ENCODE measurements around the gene MAGI2. TPM values are rescaled to one million over a fixed set of nuclear protein-coding genes. Genes with fewer than 3 reads are reported as not detected.
"Not testable (repeated sequence)": the region's sequence is repeated elsewhere in the genome, so short reads cannot be mapped to it uniquely, and the experiment has no call there.

Gene MAGI2
- polyA plus RNA-seq, 4 donors: 8.3 to 40.6 (median 33.9) TPM

DNA sequence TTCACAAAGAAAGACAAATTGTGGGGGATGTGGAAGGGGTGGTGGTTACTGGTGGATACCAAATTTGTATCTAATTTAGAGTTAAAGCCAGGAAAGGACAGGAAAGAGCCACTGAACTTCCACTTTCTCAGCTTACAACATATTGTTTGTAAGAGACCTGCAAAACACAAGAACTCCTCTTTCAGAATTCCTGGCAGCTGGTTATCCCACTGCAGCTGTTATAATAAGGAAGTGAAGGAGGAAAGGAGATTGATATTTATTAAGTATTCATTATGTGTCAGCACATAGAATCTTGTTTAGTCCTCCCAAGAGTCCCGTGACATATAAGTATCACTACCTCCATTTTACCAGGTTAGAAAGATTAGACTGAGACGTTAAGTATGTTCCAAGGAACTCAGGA is 1173.2 kb downstream of the MAGI2 start:
- no peak for DNase-seq (ENCODE audit: low read depth in 4 of 4, low spot score in 3 of 4)

GRCh38 chr7:78279457-78279856 is 1174.0 kb downstream of the MAGI2 start:
- no peak for DNase-seq (ENCODE audit: low read depth in 4 of 4, low spot score in 3 of 4)

- no peak for DNase-seq (ENCODE audit: low read depth in 4 of 4, low spot score in 3 of 4)
Observed at GRCh38 chr7:78279032-78279431, 1174.4 kb downstream of the MAGI2 start.

DNA sequence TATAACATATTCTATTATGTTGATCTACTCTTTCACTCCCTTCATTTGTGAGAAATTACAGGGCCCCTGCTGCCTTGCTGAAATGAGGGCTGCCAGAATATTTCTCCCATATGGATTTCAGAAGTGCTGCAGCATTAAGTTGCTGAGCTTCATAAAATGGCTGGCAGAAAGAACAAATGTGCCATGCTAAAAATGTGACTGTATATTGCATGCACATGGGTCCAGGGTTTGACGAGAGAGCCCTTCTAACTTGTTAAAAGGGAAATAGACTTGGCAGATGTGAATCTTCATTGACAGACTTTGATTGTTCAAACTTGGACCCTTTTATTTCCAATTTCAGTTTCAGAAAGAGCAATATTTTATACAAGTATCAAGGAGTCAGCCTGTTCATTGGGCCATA is 1186.3 kb downstream of the MAGI2 start:
- DNase-seq (ENCODE audit: low read depth in 4 of 4, low spot score in 3 of 4): no peak

DNA sequence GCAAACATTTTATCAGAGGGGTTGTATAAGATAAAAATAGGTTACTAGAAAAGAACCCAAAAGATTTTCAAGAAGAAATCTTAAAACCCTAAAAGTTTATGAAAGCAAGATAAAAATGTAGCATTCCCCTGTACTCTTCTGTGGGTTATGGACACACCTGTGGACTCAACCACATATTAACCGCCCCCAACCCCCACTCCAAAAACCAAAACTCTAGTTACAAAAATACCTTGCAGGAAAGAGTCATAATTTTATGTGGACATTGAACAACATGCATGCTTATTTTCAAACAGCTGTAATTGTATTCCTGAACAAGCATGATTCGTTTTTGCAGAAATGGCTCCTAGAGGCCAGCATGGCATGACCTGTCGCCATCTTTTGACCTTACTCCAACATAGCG is 1188.0 kb downstream of the MAGI2 start:
- no peak for DNase-seq (ENCODE audit: low read depth in 4 of 4, low spot score in 3 of 4)

DNA sequence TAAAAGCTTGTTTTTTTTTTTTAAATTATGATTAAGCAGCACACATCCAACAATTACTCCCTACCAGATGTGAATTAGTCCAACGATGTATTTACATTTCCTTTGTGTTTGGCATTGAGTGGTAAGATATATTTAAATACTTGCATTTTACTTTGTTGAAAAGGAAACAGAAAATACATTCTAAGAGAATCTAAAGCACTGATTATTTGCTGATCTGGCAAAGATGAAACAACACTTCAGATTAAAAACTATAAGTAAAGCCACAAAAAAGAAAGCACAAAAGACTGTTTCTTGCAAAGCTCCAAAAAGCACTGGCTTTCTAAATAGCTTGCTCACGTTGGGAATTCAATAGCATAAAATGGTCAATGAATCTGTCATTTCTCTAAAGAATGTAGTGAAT is 1188.4 kb downstream of the MAGI2 start:
- no peak for DNase-seq (ENCODE audit: low read depth in 4 of 4, low spot score in 3 of 4)

DNA sequence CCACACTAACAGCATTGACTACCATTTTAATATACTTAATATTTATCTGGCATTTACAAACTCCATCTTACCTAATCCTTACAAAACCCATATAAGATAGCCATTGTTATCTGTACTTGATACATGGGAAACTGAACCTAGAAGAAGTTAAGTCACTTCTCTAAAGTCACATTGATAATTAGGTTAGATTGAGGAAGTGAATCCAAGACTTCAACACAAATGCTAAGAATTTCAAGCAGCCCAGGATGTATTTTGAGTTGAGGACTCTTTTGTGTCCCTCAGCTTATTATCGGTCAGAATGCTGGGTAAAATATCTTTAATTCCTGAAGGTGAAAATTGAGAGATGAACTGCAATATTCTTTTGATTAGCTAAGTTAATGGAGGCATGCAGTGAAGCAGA is 1189.4 kb downstream of the MAGI2 start:
- DNase-seq (ENCODE audit: low read depth in 4 of 4, low spot score in 3 of 4): no peak

DNA sequence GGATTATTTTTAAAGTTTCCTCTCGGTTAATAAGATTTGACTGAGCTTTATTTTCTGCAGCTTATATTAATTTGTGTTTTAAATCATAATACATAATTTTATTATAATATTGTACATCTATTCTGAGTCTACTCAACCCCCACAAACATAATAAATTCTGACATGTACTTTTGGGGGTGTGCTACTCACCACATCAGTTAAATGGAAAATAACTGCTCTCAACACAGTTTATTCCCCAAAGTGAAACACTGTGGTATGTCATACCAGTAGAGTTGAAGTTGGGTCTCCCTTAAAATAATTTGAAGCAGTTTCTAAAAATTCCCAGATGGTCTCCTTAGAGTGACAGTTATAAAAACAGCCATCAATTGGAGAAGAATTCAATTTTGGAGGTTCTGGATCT is 1191.7 kb downstream of the MAGI2 start:
- no peak for DNase-seq (ENCODE audit: low read depth in 4 of 4, low spot score in 3 of 4)

GRCh38 chr7:78261302-78261701 is 1192.2 kb downstream of the MAGI2 start:
- no peak for DNase-seq (ENCODE audit: low read depth in 4 of 4, low spot score in 3 of 4)

DNA sequence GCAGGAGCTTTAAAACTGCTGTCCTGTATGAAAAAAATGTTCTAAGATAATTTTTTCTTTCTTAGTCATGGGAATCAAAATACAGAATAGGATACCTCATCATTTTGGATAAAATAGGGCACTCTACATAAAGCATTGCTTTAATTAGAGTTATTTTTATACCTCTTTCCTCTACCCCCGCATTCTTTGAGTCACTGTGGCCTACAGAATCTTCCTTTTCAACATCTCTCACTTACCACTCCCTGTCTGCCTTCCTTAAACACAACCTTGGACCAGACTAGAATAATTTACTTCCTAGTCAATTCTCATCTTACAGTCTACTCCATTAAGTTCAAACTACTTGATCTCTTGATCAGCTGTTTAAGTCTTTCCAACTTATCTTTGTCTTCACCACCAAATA is 1192.6 kb downstream of the MAGI2 start:
- DNase-seq (ENCODE audit: low read depth in 4 of 4, low spot score in 3 of 4): no peak

DNA sequence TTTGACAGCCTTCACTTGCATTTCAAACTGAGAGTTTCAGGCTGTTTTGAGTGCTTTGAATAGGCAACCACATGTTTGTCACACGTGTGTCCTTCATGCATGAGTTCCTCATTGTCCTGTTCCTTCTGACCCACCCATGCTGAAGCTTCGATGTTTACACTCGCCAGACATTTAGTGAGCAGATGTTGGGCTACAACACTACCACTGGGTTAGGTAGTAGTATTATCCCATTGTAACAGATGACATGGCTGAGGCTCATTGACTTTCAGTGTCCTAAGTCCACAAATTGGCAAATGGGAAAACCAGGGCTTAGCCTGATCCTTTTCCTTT is 1198.8 kb downstream of the MAGI2 start:
- no peak for DNase-seq (ENCODE audit: low read depth in 4 of 4, low spot score in 3 of 4)

DNA sequence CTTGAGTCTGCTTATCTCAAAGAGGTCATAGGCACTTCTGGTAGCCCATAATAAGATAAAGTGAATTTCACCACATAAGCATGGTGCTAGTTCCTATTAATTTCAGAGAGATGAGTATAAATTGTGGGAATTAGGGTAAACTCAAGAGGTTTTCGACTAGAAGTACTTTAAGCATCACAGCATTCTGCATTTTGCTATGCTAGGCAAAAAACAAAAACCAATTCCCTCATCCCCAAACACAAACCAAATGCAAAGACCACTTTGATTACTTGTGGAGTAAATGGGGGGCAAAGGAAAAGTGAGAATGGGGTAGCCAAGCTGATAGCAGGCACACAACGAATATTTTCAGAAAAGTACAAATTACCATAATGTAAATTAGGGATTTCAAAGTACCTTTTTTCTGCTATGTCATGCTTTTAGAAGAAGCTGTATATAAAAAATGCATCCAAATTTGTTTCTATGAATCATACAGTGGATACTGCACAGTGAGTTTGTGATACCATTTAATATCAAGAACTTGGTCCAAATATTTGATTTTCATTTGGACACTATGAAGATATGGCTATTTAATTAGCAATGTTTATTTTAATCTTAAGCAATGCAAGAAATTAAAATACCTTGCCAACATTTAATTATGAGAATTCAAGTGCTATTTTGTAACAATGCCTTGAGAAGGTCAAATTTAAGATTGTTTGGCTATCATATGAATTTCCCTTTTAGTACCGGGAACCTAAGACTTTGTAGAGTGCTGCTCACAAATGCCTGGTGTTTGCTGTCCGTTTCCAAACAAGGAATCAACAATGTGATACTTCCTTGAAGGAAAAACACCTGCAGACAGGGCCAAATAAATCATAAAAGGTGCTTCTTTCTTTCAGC is 1199.4 kb downstream of the MAGI2 start:
- no peak for DNase-seq (ENCODE audit: low read depth in 4 of 4, low spot score in 3 of 4)

DNA sequence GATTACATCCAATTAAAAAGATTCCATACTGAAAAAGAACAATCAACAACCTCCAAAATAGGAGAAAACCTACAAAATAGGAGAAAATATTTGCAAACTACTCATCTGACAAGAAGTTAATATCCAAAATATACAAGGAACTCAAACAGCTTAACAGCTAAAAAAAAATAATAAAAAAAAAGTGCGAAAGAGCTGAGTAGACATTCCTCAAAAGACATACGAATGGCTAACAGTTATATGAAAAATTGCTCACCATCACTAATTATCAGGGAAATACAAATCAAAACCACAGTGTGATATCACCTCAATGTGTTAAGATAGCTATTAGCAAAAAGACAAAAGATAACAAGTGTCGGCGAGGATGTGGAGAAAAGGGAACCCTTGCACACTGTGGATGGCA is 1204.6 kb downstream of the MAGI2 start:
- no peak for DNase-seq (ENCODE audit: low read depth in 4 of 4, low spot score in 3 of 4)

DNA sequence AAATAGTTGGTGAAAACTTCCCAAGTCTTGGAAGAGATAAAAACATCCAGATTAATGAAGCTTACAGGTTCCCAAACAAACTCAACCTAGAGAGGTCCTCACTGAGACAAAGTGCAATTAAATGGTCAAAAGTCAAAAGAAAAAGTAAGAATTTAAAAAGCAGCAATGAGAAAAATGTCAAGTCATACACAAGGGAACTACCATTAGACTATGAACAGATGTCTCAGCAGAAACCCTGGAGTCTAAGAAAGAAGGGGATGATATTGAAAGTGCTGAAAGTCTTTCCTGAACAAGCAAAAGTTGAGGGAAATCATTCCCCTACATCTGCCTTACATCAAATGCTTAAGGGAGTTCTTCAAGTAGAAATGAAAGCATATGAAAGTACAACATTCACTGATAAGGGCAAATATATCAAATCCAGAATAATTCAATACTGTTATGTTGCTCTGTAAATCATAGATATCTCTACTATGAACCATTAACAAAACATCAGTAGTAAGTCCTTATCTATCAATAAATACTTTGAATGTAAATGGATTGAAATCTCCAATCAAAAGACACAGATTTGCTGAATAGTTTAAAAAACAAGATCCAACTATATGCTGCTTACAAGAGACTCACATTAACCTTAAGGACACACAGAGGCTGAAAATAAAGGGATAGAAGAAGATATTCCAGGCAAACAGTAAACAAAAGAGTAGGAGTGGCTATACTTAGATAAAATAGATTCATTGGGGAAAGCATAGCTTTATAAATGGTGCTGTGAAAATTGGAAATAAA is 1205.4 kb downstream of the MAGI2 start:
- DNase-seq (ENCODE audit: low read depth in 4 of 4, low spot score in 3 of 4): no peak

DNA sequence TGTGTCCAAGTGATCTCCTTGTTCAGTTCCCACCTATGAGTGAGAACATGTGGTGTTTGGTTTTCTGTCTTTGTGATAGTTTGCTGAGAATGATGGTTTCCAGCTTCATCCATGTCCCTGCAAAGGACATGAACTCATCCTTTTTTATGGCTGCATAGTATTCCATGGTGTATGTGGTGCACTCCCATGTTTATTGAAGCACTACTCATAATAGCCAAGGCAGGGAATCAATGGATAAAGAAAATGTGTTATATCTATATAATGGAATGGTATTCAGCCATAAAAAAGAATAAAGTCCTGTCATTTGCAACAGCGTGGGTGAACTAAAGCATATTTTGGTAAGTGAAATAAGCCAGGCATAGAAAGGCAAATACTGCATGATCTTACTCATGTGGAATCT is 1213.3 kb downstream of the MAGI2 start:
- not testable (repeated sequence) for DNase-seq (ENCODE audit: low read depth in 4 of 4, low spot score in 3 of 4)

- DNase-seq (ENCODE audit: low read depth in 4 of 4, low spot score in 3 of 4): no peak
Observed at GRCh38 chr7:78234634-78235033, 1218.8 kb downstream of the MAGI2 start.

GRCh38 chr7:78232806-78233205 is 1220.7 kb downstream of the MAGI2 start:
- DNase-seq (ENCODE audit: low read depth in 4 of 4, low spot score in 3 of 4): no peak

DNA sequence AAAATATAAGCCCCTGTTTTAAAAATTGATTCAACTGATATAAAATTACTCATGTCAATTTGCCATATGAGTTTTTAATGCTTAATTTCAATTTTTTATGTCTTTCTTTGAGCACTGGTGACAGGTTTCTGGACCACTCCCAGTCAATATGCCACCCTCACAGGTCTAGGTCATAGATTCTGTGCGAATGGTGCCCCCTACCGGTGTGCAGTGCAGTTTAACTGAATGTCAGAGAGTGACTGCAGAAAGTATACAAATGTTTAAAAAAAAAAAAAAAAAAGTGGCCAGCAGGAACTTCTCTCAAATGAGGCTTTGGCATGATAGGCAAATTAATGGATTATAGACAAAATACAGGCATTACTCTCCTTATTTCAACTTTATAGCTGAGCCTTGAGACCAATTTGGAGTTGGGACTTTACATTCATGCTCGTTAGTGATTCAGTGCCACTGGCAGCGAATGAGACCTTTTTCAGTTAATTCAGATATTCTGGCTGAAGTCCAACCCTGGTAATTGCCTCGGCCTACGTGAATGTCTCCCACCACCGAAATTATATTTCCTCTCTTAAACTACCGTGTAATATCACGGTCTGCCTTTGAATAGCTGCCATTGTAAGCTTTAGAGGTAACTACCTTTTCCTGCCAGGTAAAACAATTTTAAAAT is 1227.3 kb downstream of the MAGI2 start:
- DNase-seq (ENCODE audit: low read depth in 4 of 4, low spot score in 3 of 4): peak in 1 of 4 donors; percentile 3

- no peak for DNase-seq (ENCODE audit: low read depth in 4 of 4, low spot score in 3 of 4)
Observed at GRCh38 chr7:78225534-78225933, 1227.9 kb downstream of the MAGI2 start.

DNA sequence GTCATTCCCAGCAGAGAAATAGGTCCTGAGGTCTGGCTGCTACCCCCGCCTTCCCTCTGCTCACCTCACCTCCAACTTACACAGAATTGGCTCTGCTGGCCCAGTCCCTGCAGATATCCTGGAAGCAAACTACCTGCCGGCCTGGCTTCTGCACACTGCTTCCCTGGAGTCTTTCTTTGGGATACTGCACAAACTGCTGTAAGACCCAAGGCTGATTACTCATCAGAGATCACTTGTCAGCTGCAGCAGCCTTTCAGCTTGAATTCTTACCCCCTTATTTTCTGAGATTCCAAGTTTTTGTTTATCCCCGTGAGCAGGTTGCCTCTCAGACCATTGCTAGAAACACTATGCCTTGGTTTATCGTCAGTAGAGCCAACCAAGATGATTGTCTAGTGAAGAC is 1228.5 kb downstream of the MAGI2 start:
- DNase-seq (ENCODE audit: low read depth in 4 of 4, low spot score in 3 of 4): no peak

GRCh38 chr7:78223598-78223997 is 1229.9 kb downstream of the MAGI2 start:
- DNase-seq (ENCODE audit: low read depth in 4 of 4, low spot score in 3 of 4): no peak
